Measurements from ENCODE around the gene ZNF586.
"Not testable (repeated sequence)": the region's sequence is repeated elsewhere in the genome, so short reads cannot be mapped to it uniquely, and the experiment has no call there.

Gene ZNF586

GRCh38 chr19:57800696-57801095, 31.2 kb downstream of the ZNF586 start:
- DNase-seq = no peak

GRCh38 chr19:57802269-57802668, 32.8 kb downstream of the ZNF586 start:
- no peak for DNase-seq

GRCh38 chr19:57803265-57803593, 33.8 kb downstream of the ZNF586 start:
- DNase-seq = no peak

- no peak for DNase-seq
Measured at GRCh38 chr19:57803594-57804325, 34.3 kb downstream of the ZNF586 start.

- DNase-seq = no peak
Measured at GRCh38 chr19:57807541-57807940, 38.1 kb downstream of the ZNF586 start.

GRCh38 chr19:57810410-57811295, 41.2 kb downstream of the ZNF586 start:
- DNase-seq = not testable (repeated sequence)

- DNase-seq = no peak
Measured at GRCh38 chr19:57812226-57812625, 42.8 kb downstream of the ZNF586 start.

- not testable (repeated sequence) for DNase-seq
Measured at GRCh38 chr19:57812975-57813820, 43.7 kb downstream of the ZNF586 start.

GRCh38 chr19:57813919-57814504, 44.5 kb downstream of the ZNF586 start:
- DNase-seq = no peak

- peak; percentile 62 for DNase-seq
Measured at GRCh38 chr19:57814505-57815246, 45.2 kb downstream of the ZNF586 start, which contains the start of gene ZNF552. TSS of gene ZNF552 (minus strand) at chr19:57814913. CDS start at chr19:57814743, 170 bp downstream.

GRCh38 chr19:57815247-57816075, 46.0 kb downstream of the ZNF586 start:
- DNase-seq = no peak

GRCh38 chr19:57816652-57817051, 47.2 kb downstream of the ZNF586 start:
- DNase-seq = no peak

- DNase-seq = no peak
Measured at GRCh38 chr19:57817976-57818375, 48.5 kb downstream of the ZNF586 start.

GRCh38 chr19:57818378-57818777, 48.9 kb downstream of the ZNF586 start:
- DNase-seq = no peak

- DNase-seq = peak; percentile 66
Measured at GRCh38 chr19:57819475-57820148, 50.1 kb downstream of the ZNF586 start.

- DNase-seq = no peak
Measured at GRCh38 chr19:57820599-57820998, 51.1 kb downstream of the ZNF586 start.

- not testable (repeated sequence) for DNase-seq
Measured at GRCh38 chr19:57821095-57821494, 51.6 kb downstream of the ZNF586 start.

GRCh38 chr19:57821501-57821900, 52.0 kb downstream of the ZNF586 start:
- not testable (repeated sequence) for DNase-seq

GRCh38 chr19:57823155-57823554, 53.7 kb downstream of the ZNF586 start:
- not testable (repeated sequence) for DNase-seq

GRCh38 chr19:57823608-57824007, 54.1 kb downstream of the ZNF586 start:
- not testable (repeated sequence) for DNase-seq
